Brain microvascular endothelial cell (primary cell): Measurements from ENCODE around the gene RELA.

ENCODE experiments used
- DNase-seq: peaks from one replicate; pipeline ENCODE4 v3.0.0-alpha.2; 2020
- H3K27ac ChIP-seq: fragments of 250-450 bp; sonication (Bioruptor Pico); 2 replicates; pipeline ENCODE4 v1.5.1; 2020; ENCODE audit warnings: mild to moderate bottlenecking, moderate library complexity
- H3K27me3 ChIP-seq: fragments of 250-450 bp; sonication (Bioruptor Pico); replicated peaks from 2 replicates; pipeline ENCODE4 v1.5.1; 2020; ENCODE audit warnings: mild to moderate bottlenecking
- H3K36me3 ChIP-seq: fragments of 250-450 bp; sonication (Bioruptor Pico); replicated peaks from 2 replicates; pipeline ENCODE4 v1.5.1; 2020; ENCODE audit warnings: mild to moderate bottlenecking
- H3K4me3 ChIP-seq: 2 replicates; pipeline ENCODE4 v1.5.1; 2011; ENCODE audit warnings: low read depth, mild to moderate bottlenecking, control low read depth, low read length, moderate library complexity
- CTCF ChIP-seq: IDR thresholded peaks from 2 replicates; pipeline ENCODE4 v1.5.1; 2011; ENCODE audit warnings: low read depth, mild to moderate bottlenecking, moderate library complexity, low read length, control low read depth, inconsistent platforms; ENCODE audit errors: missing control alignments
- in situ Hi-C: cut with HindIII; loops from 2 replicates; pipeline ENCODE4 v1.10.0; 2017; ENCODE audit warnings: low sequenced_read_pairs, low pct_ligation_motif_present

Gene RELA

GRCh38 chr11:65645710-65646109, 17.0 kb downstream of the RELA start:
- in situ Hi-C loops = no loop called here
- Histone ChIP-seq H3K27me3 (no peaks in the 10 kb centered on the region), H3K36me3 (peaks cover 17% of the 10 kb centered on the region), H3K4me3 (no peak overlapping the region), H3K27ac (no peak overlapping the region)
- no peak for DNase-seq
- no peak for TF ChIP-seq CTCF

DNA sequence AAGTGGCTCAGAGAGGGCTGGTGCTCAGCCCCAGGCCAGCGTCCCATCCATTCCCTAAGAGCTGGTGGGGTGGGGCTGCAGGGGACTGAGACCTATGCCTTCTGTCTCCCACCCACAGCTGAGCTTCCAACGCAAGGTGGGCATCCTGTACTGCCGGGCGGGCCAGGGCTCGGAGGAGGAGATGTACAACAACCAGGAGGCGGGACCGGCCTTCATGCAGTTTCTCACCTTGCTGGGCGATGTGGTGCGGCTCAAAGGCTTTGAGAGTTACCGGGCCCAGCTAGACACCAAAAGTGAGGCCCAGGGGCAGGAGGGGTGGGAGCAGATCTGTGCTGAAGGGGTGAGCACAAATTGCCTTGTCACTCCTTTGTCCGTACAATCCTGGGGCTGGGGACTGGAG, 17.9 kb downstream of the RELA start:
- no peak overlapping the region for H3K27ac ChIP-seq
- in situ Hi-C loops = no loop called here

GRCh38 chr11:65643971-65644370, 18.7 kb downstream of the RELA start:
- TF ChIP-seq CTCF = no peak
- H3K27ac ChIP-seq = no peak overlapping the region
- H3K4me3 ChIP-seq = no peak overlapping the region
- DNase-seq = no peak
- H3K27me3 ChIP-seq = no peaks in the 10 kb centered on the region
- peaks cover 12% of the 10 kb centered on the region for H3K36me3 ChIP-seq
- in situ Hi-C loops = no loop called here

More for the DNA sequence above, 17.9 kb downstream of the RELA start:
- Histone ChIP-seq H3K36me3 (peaks cover 12% of the 10 kb centered on the region), H3K27me3 (no peaks in the 10 kb centered on the region), H3K4me3 (no peak overlapping the region)
- TF ChIP-seq CTCF = no peak
- no peak for DNase-seq

GRCh38 chr11:65642014-65642671, 20.6 kb downstream of the RELA start:
- TF ChIP-seq CTCF = no peak
- H3K27ac ChIP-seq = no peak overlapping the region
- in situ Hi-C loops = no loop called here
- H3K4me3 ChIP-seq = no peak overlapping the region
- DNase-seq = no peak
- H3K36me3 ChIP-seq = peaks cover 12% of the 10 kb centered on the region
- H3K27me3 ChIP-seq = no peaks in the 10 kb centered on the region

- H3K36me3 ChIP-seq = peaks cover 18% of the 10 kb centered on the region
- no peak for DNase-seq
- H3K4me3 ChIP-seq = no peak overlapping the region
- no peaks in the 10 kb centered on the region for H3K27me3 ChIP-seq
- H3K27ac ChIP-seq = no peak overlapping the region
- TF ChIP-seq CTCF = no peak
- in situ Hi-C loops = no loop called here
These were observed 21.3 kb downstream of the RELA start for GRCh38 chr11:65641297-65642013.
